Type B pancreatic cell (in vitro differentiated cells): ENCODE measurements around the gene IFNGR2. TPM values are rescaled to one million over a fixed set of nuclear protein-coding genes. Genes with fewer than 3 reads are reported as not detected.

Source experiments
- DNase-seq: peaks from one replicate; pipeline ENCODE4 v3.0.0; 2021; ENCODE audit warnings: mixed read lengths; ENCODE audit not compliant: unreplicated experiment; ENCODE audit errors: extremely low spot score
- H3K27ac Mint-ChIP-seq: 2 replicates; pipeline ENCODE4 v1.8.0; 2021; ENCODE audit warnings: mild to moderate bottlenecking, mixed read lengths
- H3K27me3 Mint-ChIP-seq: 2 replicates; pipeline ENCODE4 v1.8.0; 2021; ENCODE audit warnings: mixed read lengths
- H3K36me3 Mint-ChIP-seq: 2 replicates; pipeline ENCODE4 v1.8.0; 2021; ENCODE audit warnings: mixed read lengths
- H3K4me1 Mint-ChIP-seq: one replicate; pipeline ENCODE4 v1.8.0; 2021; ENCODE audit warnings: mixed read lengths; ENCODE audit not compliant: unreplicated experiment
- H3K4me3 Mint-ChIP-seq: 2 replicates; pipeline ENCODE4 v1.8.0; 2021; ENCODE audit warnings: mild to moderate bottlenecking, mixed read lengths
- H3K9me3 Mint-ChIP-seq: 2 replicates; pipeline ENCODE4 v1.8.0; 2021; ENCODE audit warnings: mixed read lengths
- total RNA-seq: library from RNA; stranded (reverse); gene quantifications from 2 replicates; pipeline ENCODE4 v1.2.1, GENCODE V29; 2021; ENCODE audit warnings: low replicate concordance
- TF ChIP-seq, protein P1 (sequence below): fragments of 200-600 bp; sonication (generic); conservative IDR thresholded peaks from 2 replicates; pipeline ENCODE4 v1.5.0; 2021; ENCODE audit warnings: antibody characterized with exemption, mild to moderate bottlenecking

IFNGR2 gene
- total RNA-seq, 1 donor from 2014 or later: 40.4 TPM

DNA sequence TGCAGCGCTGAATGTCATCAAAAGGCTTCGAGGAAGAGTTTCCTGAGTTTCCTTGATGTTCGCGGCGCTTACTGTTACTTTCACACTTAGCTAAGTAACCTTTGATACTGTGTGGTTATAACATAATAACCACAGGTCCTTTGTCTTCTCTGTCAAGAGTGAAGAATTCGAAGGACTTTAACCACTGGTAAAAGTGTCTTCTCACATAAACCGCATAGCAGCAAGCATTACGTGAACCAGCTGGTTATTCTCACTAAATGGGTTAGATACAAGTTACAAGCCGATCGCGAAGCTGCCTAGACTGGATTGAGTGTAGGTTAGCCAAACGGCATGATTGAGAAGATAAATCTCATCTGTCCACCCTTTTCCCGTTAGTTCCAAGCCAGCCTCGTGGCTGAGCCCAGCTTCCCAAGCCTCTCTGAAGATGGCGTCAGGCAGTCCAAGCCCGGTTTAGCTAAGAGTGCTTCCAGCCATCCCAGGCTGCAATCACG, 18.3 kb upstream of the IFNGR2 start:
- Mint-ChIP-seq H3K4me3 (no peak overlapping the region), H3K27me3 (no peaks in the 10 kb centered on the region), H3K4me1 (peaks cover 5% of the 10 kb centered on the region), H3K9me3 (no peaks in the 10 kb centered on the region), H3K36me3 (no peaks in the 10 kb centered on the region), H3K27ac (no peak overlapping the region)
- TF ChIP-seq, protein P1, sequence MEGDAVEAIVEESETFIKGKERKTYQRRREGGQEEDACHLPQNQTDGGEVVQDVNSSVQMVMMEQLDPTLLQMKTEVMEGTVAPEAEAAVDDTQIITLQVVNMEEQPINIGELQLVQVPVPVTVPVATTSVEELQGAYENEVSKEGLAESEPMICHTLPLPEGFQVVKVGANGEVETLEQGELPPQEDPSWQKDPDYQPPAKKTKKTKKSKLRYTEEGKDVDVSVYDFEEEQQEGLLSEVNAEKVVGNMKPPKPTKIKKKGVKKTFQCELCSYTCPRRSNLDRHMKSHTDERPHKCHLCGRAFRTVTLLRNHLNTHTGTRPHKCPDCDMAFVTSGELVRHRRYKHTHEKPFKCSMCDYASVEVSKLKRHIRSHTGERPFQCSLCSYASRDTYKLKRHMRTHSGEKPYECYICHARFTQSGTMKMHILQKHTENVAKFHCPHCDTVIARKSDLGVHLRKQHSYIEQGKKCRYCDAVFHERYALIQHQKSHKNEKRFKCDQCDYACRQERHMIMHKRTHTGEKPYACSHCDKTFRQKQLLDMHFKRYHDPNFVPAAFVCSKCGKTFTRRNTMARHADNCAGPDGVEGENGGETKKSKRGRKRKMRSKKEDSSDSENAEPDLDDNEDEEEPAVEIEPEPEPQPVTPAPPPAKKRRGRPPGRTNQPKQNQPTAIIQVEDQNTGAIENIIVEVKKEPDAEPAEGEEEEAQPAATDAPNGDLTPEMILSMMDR: no peak
- DNase-seq: no peak

DNA sequence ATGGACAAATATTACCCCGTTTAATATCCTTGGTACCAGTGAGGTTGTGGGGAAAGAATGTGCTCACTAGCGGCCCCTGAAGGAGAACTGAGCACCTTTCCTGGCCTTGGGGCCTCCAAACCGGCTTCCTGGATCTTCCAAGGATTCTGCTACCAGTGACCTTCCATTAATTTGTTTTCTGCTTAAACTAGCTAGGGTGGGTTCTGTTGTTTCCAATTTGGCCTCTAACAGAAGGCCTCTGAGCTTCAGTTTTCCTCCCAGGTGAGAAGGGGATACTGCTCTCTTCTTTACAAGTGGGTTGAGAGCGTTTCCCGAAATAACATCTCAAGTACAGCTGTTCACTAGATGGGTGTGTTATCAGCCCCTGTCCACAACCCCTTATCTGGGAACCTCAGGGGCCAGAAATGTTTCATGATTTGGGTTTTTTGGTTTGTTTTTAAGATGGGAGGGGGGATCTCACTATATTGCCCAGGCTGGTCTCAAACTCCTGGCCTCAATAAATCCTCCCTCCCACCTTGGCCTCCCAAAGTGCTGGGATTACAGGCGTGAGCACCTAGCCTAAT, 16.9 kb upstream of the IFNGR2 start:
- Mint-ChIP-seq H3K9me3 (no peaks in the 10 kb centered on the region), H3K27me3 (no peaks in the 10 kb centered on the region), H3K4me1 (peaks cover 5% of the 10 kb centered on the region), H3K27ac (no peak overlapping the region), H3K36me3 (no peaks in the 10 kb centered on the region), H3K4me3 (no peak overlapping the region)
- no peak for DNase-seq
- TF ChIP-seq, protein P1: peak; percentile 52

DNA sequence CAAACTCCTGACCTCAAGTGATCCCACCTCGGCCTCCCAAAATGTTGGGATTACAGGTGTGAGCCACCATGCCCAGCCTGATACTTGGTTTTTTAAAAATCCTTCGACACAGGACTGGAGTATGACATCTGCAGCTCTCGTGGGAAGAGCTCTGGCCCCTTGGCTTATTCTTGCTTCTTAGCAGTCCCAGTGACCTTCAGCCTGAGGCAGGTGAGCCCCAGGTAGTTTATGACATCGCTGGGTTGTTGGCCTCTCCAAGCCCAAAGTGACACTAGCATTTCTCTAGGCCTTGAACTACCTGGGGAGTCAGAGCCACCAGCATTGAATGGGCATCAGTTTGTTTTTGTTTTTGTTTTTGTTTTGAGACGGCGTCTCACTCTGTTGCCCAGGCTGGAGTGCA, 15.9 kb upstream of the IFNGR2 start:
- Mint-ChIP-seq H3K9me3 (no peaks in the 10 kb centered on the region), H3K36me3 (no peaks in the 10 kb centered on the region), H3K4me3 (no peak overlapping the region), H3K4me1 (peaks cover 5% of the 10 kb centered on the region), H3K27me3 (no peaks in the 10 kb centered on the region), H3K27ac (no peak overlapping the region)
- no peak for DNase-seq
- TF ChIP-seq, protein P1: no peak

DNA sequence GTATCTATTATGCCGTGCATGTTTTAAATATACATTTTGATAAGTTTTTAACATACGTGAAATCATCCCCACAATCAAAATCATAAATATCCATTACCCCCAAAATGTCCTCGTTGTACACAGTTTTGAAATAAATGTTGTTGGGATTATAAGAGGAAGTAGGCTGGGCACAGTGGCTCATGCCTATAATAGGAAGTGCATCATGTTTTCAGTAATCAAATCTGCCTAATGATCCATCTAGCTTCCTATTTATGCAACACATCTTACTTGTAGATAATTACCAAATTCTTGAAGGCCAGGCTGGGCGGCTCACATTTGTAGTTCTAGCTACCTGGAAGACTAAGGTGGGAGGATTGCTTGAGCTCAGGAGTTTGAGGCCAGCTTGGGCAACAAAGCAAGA, 15.0 kb upstream of the IFNGR2 start:
- Mint-ChIP-seq H3K27me3 (no peaks in the 10 kb centered on the region), H3K4me1 (peaks cover 2% of the 10 kb centered on the region), H3K4me3 (no peak overlapping the region), H3K27ac (no peak overlapping the region), H3K36me3 (no peaks in the 10 kb centered on the region), H3K9me3 (no peaks in the 10 kb centered on the region)
- DNase-seq: no peak
- TF ChIP-seq, protein P1: no peak

DNA sequence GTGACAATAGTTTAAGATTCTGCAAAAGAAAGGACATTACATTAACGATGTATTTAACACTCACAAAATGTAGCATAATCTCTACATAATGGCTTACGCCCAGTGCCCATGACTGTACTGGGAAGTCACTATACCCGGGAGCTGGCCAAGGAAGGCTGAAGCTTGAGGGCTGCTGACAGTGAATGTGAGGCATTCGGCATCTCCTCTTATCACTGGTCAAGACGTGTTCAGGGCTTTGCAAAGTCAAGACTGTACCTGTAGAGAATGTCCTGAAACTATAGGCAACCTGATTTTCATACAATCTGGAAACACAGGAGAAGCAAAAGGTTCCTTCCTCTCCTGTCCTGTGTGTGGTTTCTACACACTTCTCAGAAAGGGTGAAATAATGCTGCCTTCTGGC, 12.7 kb upstream of the IFNGR2 start:
- no peak overlapping the region for H3K4me3 Mint-ChIP-seq
- H3K36me3 Mint-ChIP-seq: no peaks in the 10 kb centered on the region
- H3K9me3 Mint-ChIP-seq: no peaks in the 10 kb centered on the region
- no peak for DNase-seq
- peak overlapping the region; percentile 56 for H3K27ac Mint-ChIP-seq
- TF ChIP-seq, protein P1: no peak
- no peaks in the 10 kb centered on the region for H3K4me1 Mint-ChIP-seq
- H3K27me3 Mint-ChIP-seq: no peaks in the 10 kb centered on the region

DNA sequence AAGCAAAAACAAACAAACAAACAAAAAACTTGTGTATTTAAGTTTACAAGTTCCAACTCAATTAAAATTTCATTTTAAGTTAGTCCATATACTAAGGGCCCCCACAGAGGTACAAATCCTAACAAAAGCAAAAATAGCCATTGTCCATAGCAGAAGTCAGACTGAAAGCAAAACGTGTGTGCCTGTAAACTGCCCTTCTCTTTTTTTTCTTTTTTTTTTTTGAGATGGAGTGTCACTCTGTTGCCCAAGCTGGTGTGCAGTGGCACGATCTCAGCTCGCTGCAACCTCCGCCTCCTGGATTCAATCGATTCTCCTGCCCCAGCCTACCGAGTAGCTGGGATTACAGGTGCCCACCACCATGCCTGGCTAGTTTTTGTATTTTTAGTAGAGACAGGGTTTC, 11.6 kb upstream of the IFNGR2 start:
- H3K27ac Mint-ChIP-seq: no peak overlapping the region
- no peak overlapping the region for H3K4me3 Mint-ChIP-seq
- TF ChIP-seq, protein P1: no peak
- no peaks in the 10 kb centered on the region for H3K4me1 Mint-ChIP-seq
- no peaks in the 10 kb centered on the region for H3K9me3 Mint-ChIP-seq
- no peaks in the 10 kb centered on the region for H3K36me3 Mint-ChIP-seq
- DNase-seq: no peak
- no peaks in the 10 kb centered on the region for H3K27me3 Mint-ChIP-seq
